ACC112 (cell line): ENCODE data around the gene MAP2.

Experiments used
- H2AFZ ChIP-seq: fragments of 200-600 bp; sonication (generic); one replicate; pipeline ENCODE4 v1.6.0; 2017; ENCODE audit warnings: antibody characterized with exemption, low read length; ENCODE audit not compliant: unreplicated experiment
- H3K27ac ChIP-seq: fragments of 200-600 bp; sonication (generic); 2 replicates; pipeline ENCODE4 v1.5.1; 2014; ENCODE audit warnings: low read depth, mild to moderate bottlenecking, antibody characterized with exemption, low read length, moderate library complexity
- H3K27me3 ChIP-seq: fragments of 200-600 bp; sonication (generic); 2 replicates; pipeline ENCODE4 v1.6.1; 2014; ENCODE audit warnings: mild to moderate bottlenecking, antibody characterized with exemption, low read length, moderate library complexity, mixed read lengths; ENCODE audit not compliant: insufficient read depth
- H3K36me3 ChIP-seq: fragments of 200-600 bp; sonication (generic); 2 replicates; pipeline ENCODE4 v1.6.1; 2016; ENCODE audit warnings: mild to moderate bottlenecking, antibody characterized with exemption, low read length, moderate library complexity, mixed read lengths; ENCODE audit not compliant: insufficient read depth
- H3K4me1 ChIP-seq: fragments of 200-600 bp; sonication (generic); one replicate; pipeline ENCODE4 v1.6.1; 2016; ENCODE audit warnings: low read length, mixed read lengths; ENCODE audit not compliant: insufficient read depth, unreplicated experiment, control insufficient read depth
- H3K4me3 ChIP-seq: fragments of 200-600 bp; sonication (generic); 2 replicates; pipeline ENCODE4 v1.5.1; 2014; ENCODE audit warnings: mild to moderate bottlenecking, low read depth, low read length
- H3K79me2 ChIP-seq: fragments of 200-600 bp; sonication (generic); one replicate; pipeline ENCODE4 v1.6.0; 2016; ENCODE audit warnings: low read length; ENCODE audit not compliant: control insufficient read depth, unreplicated experiment, insufficient read depth

MAP2 gene

DNA sequence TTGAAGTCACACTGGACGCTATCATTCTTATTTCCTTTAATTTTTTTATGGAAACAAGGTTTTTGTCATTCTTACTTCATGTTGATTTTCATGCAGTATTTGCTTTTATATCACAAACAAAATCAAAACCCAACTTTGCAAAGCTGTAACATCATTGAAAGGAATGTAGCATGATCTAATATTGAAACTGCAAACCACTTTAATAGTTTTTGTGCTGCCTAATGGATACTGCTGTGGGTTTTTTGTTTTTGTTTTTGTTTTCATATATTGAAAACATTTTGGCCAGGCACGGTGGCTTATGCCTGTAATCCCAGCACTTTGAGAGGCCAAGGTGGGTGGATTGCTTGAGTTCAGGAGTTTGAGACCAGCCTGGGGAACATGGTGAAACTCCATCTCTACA, 81.6 kb downstream of the MAP2 start:
- Histone ChIP-seq H3K27me3 (no peaks in the 10 kb centered on the region), H3K4me1 (peaks cover 29% of the 10 kb centered on the region), H2AFZ (no peak overlapping the region), H3K79me2 (no peaks in the 10 kb centered on the region), H3K36me3 (no peaks in the 10 kb centered on the region), H3K4me3 (no peak overlapping the region; the same call in 1 of the 2 replicates), H3K27ac (no peak overlapping the region)

DNA sequence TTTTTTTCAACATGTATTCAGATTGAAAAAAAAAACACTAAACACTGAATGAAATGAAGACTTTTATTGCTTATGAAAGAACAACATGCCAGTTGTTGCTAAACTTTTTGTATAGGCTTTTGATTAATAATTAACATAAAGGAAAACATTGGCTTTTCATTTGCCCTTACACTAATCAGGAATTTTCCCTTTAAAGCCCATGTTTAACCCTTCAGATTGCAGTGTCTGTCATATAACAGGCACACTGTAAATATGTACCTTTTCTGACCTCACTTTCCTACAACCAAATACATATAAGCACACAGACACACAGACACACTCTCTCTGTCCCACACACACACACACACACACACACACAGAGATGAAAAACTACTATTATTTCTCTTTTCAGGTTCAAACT, 84.4 kb downstream of the MAP2 start:
- Histone ChIP-seq H3K79me2 (no peaks in the 10 kb centered on the region), H3K27ac (no peak overlapping the region), H3K4me1 (peaks cover 29% of the 10 kb centered on the region), H3K27me3 (no peaks in the 10 kb centered on the region), H2AFZ (no peak overlapping the region), H3K36me3 (no peaks in the 10 kb centered on the region), H3K4me3 (no peak overlapping the region)

DNA sequence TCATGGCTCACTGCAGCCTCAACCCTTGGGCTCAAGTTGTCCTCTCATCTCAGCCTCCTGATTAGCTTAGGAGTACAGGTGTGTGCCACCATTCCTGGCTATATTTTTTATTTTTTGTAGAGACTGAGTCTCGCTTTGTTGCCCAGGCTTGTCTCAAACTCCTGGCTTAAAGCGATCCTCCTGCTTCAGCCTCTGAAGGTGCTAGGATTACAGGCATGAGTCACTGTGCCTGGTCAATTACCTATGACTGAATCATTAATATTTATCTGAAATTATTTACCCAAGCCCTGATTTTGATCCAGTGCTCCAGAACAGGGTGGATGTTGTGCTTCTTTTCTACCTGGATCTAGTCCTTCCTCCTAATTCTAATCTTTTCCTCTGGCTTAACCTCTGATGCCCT, 87.8 kb downstream of the MAP2 start:
- Histone ChIP-seq H2AFZ (no peak overlapping the region), H3K4me3 (no peak overlapping the region), H3K27ac (no peak overlapping the region), H3K36me3 (no peaks in the 10 kb centered on the region), H3K79me2 (no peaks in the 10 kb centered on the region), H3K27me3 (no peaks in the 10 kb centered on the region), H3K4me1 (peaks cover 9% of the 10 kb centered on the region)

DNA sequence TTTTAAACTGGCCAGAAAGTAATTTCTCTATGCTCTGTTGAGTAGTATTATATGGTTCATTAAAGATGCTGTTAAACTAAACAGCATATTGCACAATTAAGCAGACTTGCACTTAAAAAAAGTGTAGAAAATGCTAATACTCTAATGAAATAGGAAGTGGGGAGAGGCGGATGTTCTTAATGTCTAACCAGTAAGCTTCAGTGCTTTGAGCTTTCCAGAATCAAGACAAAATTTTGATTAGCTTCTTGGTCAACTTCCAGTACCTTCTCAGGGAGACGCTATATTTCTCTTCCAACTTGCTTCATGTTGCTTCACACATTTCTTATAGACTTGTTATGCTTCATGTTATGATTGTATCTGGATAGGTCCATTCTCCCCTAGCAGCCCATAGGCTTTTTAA, 89.1 kb downstream of the MAP2 start:
- H3K4me1 ChIP-seq: peaks cover 2% of the 10 kb centered on the region
- H3K4me3 ChIP-seq: no peak overlapping the region
- no peaks in the 10 kb centered on the region for H3K36me3 ChIP-seq
- H2AFZ ChIP-seq: no peak overlapping the region
- H3K27ac ChIP-seq: no peak overlapping the region
- H3K27me3 ChIP-seq: no peaks in the 10 kb centered on the region
- no peaks in the 10 kb centered on the region for H3K79me2 ChIP-seq

DNA sequence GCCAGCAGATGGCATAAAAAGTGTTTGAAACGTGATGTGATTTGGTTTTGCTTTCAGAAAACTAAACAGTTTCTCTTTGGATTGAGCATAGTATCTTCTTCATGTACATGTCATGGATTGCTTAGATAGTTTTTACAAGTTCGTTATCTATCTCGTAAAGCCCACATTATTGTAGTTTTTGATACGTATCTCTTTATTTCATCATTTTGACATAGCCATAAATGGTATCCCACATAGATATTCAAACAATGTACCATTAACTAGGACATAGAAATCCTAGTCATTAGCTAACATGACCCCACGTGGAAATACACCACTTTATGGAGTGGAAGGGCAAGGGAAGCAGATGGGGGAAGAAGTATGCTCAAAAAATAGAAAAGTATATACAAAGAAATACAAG, 93.6 kb downstream of the MAP2 start:
- Histone ChIP-seq H3K4me3 (no peak overlapping the region), H2AFZ (no peak overlapping the region), H3K27me3 (no peaks in the 10 kb centered on the region), H3K27ac (no peak overlapping the region), H3K4me1 (no peaks in the 10 kb centered on the region), H3K36me3 (no peaks in the 10 kb centered on the region), H3K79me2 (no peaks in the 10 kb centered on the region)

DNA sequence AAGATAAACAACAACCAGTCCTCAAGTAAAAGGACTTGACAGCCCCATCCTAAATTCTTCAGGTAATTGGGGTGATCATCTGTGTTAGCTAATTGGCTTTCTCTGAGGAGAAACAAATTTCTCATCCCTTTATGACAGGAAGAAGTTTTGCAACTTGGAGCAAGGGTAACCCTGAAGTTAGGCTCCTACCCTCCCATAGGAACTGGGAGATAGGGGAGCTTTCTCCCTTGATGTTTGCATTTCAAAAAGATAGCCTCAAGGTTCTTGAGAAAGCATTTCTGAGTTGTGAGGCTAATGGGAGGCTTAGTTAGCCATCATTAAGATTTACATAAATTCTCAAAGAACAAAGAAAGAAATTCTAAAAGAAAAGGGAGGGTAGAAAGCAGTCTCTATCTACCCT, 95.4 kb downstream of the MAP2 start:
- H3K79me2 ChIP-seq: no peaks in the 10 kb centered on the region
- no peak overlapping the region for H3K27ac ChIP-seq
- H3K36me3 ChIP-seq: no peaks in the 10 kb centered on the region

DNA sequence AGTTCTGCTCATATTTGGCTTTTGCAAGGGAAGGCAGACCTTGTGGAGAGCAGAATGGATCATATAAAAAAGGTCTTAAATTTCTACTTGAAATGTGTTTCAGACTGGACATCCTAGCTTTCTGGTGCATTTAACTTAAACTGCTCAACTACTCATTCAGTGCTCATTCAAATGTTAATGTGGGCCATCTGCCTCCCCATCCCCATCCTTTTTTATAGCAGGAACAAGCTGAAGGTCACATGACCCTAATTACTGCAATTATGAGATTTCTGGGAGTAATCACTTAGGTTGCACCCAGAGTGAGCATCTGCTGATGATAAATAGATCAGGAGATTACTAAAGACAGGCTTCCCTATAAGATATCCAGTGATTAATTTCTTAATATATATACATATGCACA, 96.1 kb downstream of the MAP2 start:
- no peak overlapping the region for H3K27ac ChIP-seq
- H3K27me3 ChIP-seq: no peaks in the 10 kb centered on the region
- no peak overlapping the region for H3K4me3 ChIP-seq

More for the DNA sequence above, 95.4 kb downstream of the MAP2 start:
- Histone ChIP-seq H3K27me3 (no peaks in the 10 kb centered on the region), H3K4me3 (no peak overlapping the region), H3K4me1 (peaks cover 8% of the 10 kb centered on the region), H2AFZ (no peak overlapping the region)

DNA sequence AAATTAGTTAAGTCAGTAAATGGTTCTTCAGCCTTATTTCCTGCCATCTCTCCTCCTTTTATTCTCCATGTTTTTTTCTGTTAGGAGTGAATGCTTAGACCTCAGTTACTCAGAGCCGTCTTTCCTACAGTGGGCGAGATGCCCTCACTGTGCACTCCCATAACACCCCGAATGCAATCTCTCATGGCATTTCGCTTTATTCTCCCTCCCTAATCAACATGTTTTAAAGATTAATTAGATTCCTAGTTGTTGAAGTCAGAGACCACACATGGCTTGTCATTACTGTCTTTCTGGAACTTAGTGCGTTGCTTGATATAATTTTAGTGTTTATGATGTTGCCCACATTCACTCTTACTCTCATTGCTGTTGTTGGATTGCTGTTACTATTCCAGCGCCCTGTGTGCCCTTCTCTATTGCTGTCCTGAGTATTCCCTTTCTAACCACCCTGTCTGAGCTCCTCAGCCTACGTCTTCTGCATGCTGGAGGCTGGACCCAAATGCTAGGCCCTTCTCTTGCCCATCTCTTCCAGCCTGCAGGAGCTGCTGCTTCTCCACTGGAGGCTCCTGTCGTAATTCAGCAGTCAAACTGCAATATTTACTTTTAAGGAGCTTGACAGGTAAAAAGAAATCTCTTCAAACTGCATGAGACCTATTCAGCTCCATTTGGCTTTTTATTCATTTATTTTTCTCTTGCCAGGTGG, 99.3 kb downstream of the MAP2 start:
- H2AFZ ChIP-seq: no peak overlapping the region
- no peak overlapping the region for H3K4me3 ChIP-seq
- H3K4me1 ChIP-seq: peaks cover 32% of the 10 kb centered on the region
- H3K27ac ChIP-seq: peak overlapping the region; percentile 1; the same call in 1 of the 2 replicates
- H3K27me3 ChIP-seq: no peaks in the 10 kb centered on the region
- peaks cover 6% of the 10 kb centered on the region for H3K79me2 ChIP-seq
- H3K36me3 ChIP-seq: no peaks in the 10 kb centered on the region

More for the DNA sequence above, 96.1 kb downstream of the MAP2 start:
- H2AFZ ChIP-seq: no peak overlapping the region
- peaks cover 14% of the 10 kb centered on the region for H3K4me1 ChIP-seq
- no peaks in the 10 kb centered on the region for H3K36me3 ChIP-seq
- no peaks in the 10 kb centered on the region for H3K79me2 ChIP-seq

DNA sequence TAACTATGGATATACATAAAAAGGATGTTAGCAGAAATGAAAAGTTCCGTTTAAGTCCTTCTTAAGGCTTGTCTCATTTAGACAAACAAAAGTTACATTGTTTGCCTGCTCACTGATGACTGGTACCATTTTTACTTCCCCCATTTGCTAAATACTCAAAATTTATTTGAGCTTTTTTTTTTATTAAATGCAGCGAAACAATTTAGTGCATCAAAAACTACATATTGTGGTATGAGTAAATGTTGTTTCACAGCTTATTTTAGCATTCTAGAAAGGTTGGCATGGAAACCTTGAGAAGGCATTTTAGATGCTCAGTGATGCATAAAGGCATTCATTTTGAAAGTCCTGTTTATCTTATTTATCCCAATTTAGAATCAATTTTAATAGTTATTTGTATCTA, 100.0 kb downstream of the MAP2 start:
- Histone ChIP-seq H3K27me3 (no peaks in the 10 kb centered on the region), H3K4me3 (no peak overlapping the region), H3K79me2 (peaks cover 6% of the 10 kb centered on the region), H3K36me3 (no peaks in the 10 kb centered on the region), H2AFZ (no peak overlapping the region), H3K4me1 (peaks cover 32% of the 10 kb centered on the region), H3K27ac (peak overlapping the region; percentile 1; the same call in 1 of the 2 replicates)

DNA sequence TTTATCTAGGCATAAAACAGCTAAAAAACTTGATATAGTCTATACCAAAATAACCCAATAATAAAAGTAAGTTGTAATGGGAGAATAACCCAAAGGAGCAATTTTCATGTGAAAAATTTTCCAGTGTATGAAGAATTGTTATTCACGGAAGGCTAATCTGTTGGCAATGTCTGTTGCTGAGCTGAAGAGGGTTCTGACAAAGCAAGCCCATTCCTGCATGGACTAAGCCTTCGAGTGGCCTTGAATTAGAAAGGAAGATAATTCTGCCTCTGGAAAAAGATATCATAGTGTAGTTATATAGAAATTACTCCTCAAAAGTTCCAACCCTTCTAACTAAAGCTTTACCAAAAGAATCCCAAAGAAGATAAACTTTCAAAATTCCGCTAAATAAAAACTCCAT, 101.5 kb downstream of the MAP2 start:
- Histone ChIP-seq H3K27me3 (no peaks in the 10 kb centered on the region), H2AFZ (peak overlapping the region; percentile 20)

DNA sequence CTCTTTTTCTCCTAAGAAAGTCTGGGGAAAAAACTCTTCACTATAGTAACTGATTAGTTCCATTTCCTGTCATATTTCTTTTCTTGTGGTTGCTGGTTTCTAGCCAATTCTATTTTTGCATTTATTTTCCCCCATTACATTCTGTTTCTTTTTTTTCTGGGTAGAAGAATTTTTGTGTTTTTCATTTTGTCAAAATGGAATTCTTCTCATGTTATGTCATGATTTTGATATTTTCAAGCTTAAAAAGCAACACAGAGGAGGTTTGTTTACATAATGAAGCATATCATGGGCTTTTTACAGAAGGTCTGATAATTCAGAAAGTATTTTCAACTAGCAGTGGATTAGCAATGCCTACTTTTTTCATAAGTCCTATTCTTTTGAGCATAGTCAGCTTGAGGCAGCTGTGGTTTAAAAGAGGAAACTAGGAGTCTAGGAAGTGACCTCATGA, 102.0 kb downstream of the MAP2 start:
- H3K79me2 ChIP-seq: peaks cover 6% of the 10 kb centered on the region
- no peaks in the 10 kb centered on the region for H3K36me3 ChIP-seq
- peaks cover 32% of the 10 kb centered on the region for H3K4me1 ChIP-seq
- H3K4me3 ChIP-seq: peak overlapping the region; percentile 64
- peak overlapping the region; percentile 94 for H3K27ac ChIP-seq
- H3K27me3 ChIP-seq: no peaks in the 10 kb centered on the region
- H2AFZ ChIP-seq: peak overlapping the region; percentile 34

More for the DNA sequence above, 101.5 kb downstream of the MAP2 start:
- H3K79me2 ChIP-seq: peaks cover 6% of the 10 kb centered on the region
- H3K36me3 ChIP-seq: no peaks in the 10 kb centered on the region
- H3K4me3 ChIP-seq: peak overlapping the region; percentile 64
- peaks cover 32% of the 10 kb centered on the region for H3K4me1 ChIP-seq
- peak overlapping the region; percentile 94 for H3K27ac ChIP-seq
